MCF 10A (cell line): ENCODE results near the gene TFF2. TPM values are rescaled to one million over a fixed set of nuclear protein-coding genes. Genes with fewer than 3 reads are reported as not detected.

ENCODE experiments used
- BruUV-seq: library from RNA; stranded (reverse); fragments of 400-500 nt; replicated peaks from 2 replicates; lab custom pipeline; 2021; lab: Mats Ljungman, UMichigan
- CTCF ChIA-PET: fragments of 300-600 bp; sonication (Branson Sonifier 250); formaldehyde crosslinking; extraction: SDS; loops from one replicate; lab custom pipeline; 2021; ENCODE audit warnings: antibody characterized with exemption, inconsistent platforms; lab: Yijun Ruan, JAX
- POLR2A ChIA-PET: fragments of 300-600, 350-650 bp; sonication (Branson Sonifier 250); formaldehyde crosslinking; extraction: SDS; loops from one replicate; lab custom pipeline; 2020; ENCODE audit warnings: antibody characterized with exemption, inconsistent platforms; lab: Yijun Ruan, JAX
- DNase-seq: peaks from one replicate; pipeline ENCODE4 v3.0.0-alpha.2; 2018; ENCODE audit not compliant: unreplicated experiment
- H3K27ac Mint-ChIP-seq: one replicate; pipeline ENCODE4 v1.8.0; 2022; ENCODE audit warnings: mild to moderate bottlenecking, low read depth, mixed read lengths; ENCODE audit not compliant: unreplicated experiment
- H3K27me3 Mint-ChIP-seq: one replicate; pipeline ENCODE4 v1.8.0; 2022; ENCODE audit warnings: mixed read lengths; ENCODE audit not compliant: insufficient read depth, unreplicated experiment
- H3K36me3 Mint-ChIP-seq: one replicate; pipeline ENCODE4 v1.8.0; 2022; ENCODE audit warnings: mild to moderate bottlenecking, moderate library complexity, mixed read lengths; ENCODE audit not compliant: insufficient read depth, unreplicated experiment
- H3K4me1 Mint-ChIP-seq: one replicate; pipeline ENCODE4 v1.8.0; 2022; ENCODE audit warnings: mixed read lengths; ENCODE audit not compliant: insufficient read depth, unreplicated experiment
- H3K4me3 Mint-ChIP-seq: one replicate; pipeline ENCODE4 v1.8.0; 2022; ENCODE audit warnings: mild to moderate bottlenecking, moderate library complexity, mixed read lengths; ENCODE audit not compliant: unreplicated experiment
- H3K9me3 Mint-ChIP-seq: one replicate; pipeline ENCODE4 v1.8.0; 2022; ENCODE audit warnings: mixed read lengths; ENCODE audit not compliant: unreplicated experiment
- intact Hi-C: fragments of 100-400 bp; cut with micrococcal nuclease; formaldehyde crosslinking; loops from 2 replicates; pipeline ENCODE4 v1.14.1; 2022
- total RNA-seq: library from RNA; stranded (reverse); gene quantifications from 2 replicates; pipeline ENCODE4 v1.2.3, GENCODE V29; 2022
- TF ChIP-seq, protein P1 (sequence below): fragments of 200-600 bp; IDR thresholded peaks from one replicate; pipeline ENCODE4 v1.8.0; 2022; ENCODE audit warnings: antibody characterized with exemption, mild to moderate bottlenecking; ENCODE audit not compliant: unreplicated experiment

TFF2 gene
- total RNA-seq, 1 experiment from 2014 or later, result not detected

DNA sequence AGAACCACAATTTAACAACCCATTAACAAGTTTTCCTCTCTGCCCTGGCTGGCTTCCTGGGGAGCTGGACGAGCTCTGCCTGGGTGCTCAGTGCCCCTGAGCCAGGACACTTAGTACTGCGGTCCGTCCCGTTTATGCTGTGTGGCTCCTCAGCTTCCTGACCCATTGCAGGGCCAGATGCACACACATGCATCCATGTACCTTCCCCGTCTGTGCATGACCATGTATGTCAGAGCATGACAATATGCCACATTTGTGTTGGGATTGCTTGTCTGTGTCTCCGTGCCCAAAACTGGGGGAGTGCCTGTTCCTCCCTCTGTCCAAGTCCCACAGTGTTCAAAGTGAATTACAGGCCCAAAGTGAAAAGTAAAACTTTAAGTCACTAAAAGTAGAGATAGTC is 25.9 kb downstream of the TFF2 start:
- ChIA-PET POLR2A (interaction anchor here (0.5 kb wide), 1 partner anchor 145 kb away, joined by 3 read pairs; no protein-coding TSS in a partner anchor), CTCF (interaction anchor here (0.6 kb wide), 2 partner anchors 16 to 64 kb away, joined by 3 to 4 read pairs; no protein-coding TSS in a partner anchor)
- no peak overlapping the region for H3K4me3 Mint-ChIP-seq
- peaks cover 11% of the 10 kb centered on the region for H3K36me3 Mint-ChIP-seq
- H3K4me1 Mint-ChIP-seq, result no peaks in the 10 kb centered on the region
- no peak for DNase-seq
- TF ChIP-seq, protein P1, sequence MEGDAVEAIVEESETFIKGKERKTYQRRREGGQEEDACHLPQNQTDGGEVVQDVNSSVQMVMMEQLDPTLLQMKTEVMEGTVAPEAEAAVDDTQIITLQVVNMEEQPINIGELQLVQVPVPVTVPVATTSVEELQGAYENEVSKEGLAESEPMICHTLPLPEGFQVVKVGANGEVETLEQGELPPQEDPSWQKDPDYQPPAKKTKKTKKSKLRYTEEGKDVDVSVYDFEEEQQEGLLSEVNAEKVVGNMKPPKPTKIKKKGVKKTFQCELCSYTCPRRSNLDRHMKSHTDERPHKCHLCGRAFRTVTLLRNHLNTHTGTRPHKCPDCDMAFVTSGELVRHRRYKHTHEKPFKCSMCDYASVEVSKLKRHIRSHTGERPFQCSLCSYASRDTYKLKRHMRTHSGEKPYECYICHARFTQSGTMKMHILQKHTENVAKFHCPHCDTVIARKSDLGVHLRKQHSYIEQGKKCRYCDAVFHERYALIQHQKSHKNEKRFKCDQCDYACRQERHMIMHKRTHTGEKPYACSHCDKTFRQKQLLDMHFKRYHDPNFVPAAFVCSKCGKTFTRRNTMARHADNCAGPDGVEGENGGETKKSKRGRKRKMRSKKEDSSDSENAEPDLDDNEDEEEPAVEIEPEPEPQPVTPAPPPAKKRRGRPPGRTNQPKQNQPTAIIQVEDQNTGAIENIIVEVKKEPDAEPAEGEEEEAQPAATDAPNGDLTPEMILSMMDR, result no peak
- BruUV-seq, result no TSS peak
- intact Hi-C loops, result no loop called here
- H3K27ac Mint-ChIP-seq, result no peak overlapping the region
- H3K27me3 Mint-ChIP-seq, result peaks cover 95% of the 10 kb centered on the region
- no peaks in the 10 kb centered on the region for H3K9me3 Mint-ChIP-seq

DNA sequence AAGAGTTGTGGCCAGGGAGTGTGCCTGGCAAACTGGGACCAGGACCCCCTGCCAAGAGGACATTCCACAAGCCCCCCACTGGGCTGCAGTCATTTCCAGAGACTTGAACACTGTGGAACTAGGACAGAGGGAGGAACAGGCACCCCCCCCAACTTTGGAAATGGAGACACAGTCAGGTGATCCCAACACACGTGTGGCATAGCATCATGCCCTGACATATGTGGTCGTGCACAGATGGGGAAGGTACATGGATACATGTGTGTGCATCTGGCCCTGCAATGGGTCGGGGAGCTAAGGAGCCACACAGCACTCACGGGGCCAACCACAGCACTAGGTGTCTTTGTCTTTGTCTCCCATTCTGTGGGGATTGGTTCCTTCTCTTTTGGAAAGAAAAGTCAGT is 28.9 kb downstream of the TFF2 start:
- ChIA-PET CTCF (interaction anchor here (2.7 kb wide), 1 partner anchor 12 kb away, joined by 8 read pairs; no protein-coding TSS in a partner anchor), POLR2A (no interaction called here)
- intact Hi-C loops, result no loop called here
- Mint-ChIP-seq H3K4me1 (no peaks in the 10 kb centered on the region), H3K36me3 (no peaks in the 10 kb centered on the region), H3K27ac (no peak overlapping the region), H3K27me3 (peaks cover 67% of the 10 kb centered on the region), H3K9me3 (no peaks in the 10 kb centered on the region), H3K4me3 (no peak overlapping the region)
- TF ChIP-seq, protein P1, result no peak
- DNase-seq, result no peak
- BruUV-seq, result no TSS peak

DNA sequence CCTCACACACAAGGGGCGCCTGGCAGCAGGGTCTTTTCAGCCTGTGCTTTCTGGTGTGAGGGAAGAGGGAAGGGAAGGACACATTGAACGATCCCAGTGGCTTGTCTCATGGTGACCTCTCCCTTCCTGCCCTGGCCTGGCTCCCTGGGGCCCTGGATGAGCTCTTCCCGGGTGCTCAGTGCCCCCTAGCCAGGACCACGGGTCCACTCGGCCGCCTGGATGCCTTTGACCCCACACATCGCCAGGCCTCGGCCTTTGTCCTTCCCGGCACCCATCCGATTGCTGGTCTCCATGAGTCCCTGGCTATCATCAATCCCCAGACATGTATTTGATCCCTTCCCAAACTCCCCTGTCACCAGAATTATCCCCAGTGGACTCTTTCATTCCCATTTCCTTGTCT is 29.6 kb downstream of the TFF2 start:
- DNase-seq, result no peak
- Mint-ChIP-seq H3K9me3 (no peaks in the 10 kb centered on the region), H3K36me3 (no peaks in the 10 kb centered on the region), H3K27ac (no peak overlapping the region), H3K4me1 (no peaks in the 10 kb centered on the region), H3K27me3 (peaks cover 60% of the 10 kb centered on the region), H3K4me3 (no peak overlapping the region)
- intact Hi-C loops, result no loop called here
- ChIA-PET POLR2A (no interaction called here), CTCF (interaction anchor here (2.7 kb wide), 1 partner anchor 12 kb away, joined by 8 read pairs; no protein-coding TSS in a partner anchor)
- TF ChIP-seq, protein P1, result no peak
- no TSS peak for BruUV-seq

DNA sequence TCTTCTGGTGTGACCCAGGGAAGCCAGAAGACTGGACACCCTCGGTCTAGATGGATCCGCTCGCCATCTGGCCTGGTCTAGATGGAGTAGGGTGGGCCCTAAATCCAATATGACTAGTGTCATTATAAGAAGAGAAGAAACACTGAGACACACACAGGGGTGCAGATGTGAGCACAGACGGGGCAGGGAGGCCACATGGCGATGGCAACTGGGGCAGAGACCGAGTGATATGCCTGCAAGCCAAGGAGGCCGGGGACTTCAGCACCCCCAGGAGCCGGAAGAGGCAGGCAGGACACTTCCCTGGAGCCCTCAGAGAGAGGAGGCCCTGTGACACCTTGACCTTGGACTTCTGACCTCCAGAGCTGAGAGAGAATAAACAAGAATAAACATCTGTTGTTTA is 30.0 kb downstream of the TFF2 start:
- POLR2A ChIA-PET, result no interaction called here
- intact Hi-C loops, result no loop called here
- TF ChIP-seq, protein P1, result no peak
- no peak for DNase-seq
- CTCF ChIA-PET, result interaction anchor here (2.7 kb wide), 1 partner anchor 11 kb away, joined by 8 read pairs; no protein-coding TSS in a partner anchor
- Mint-ChIP-seq H3K27ac (no peak overlapping the region), H3K36me3 (no peaks in the 10 kb centered on the region), H3K9me3 (no peaks in the 10 kb centered on the region), H3K4me3 (no peak overlapping the region), H3K27me3 (peaks cover 56% of the 10 kb centered on the region), H3K4me1 (no peaks in the 10 kb centered on the region)
- BruUV-seq, result no TSS peak
